ENCODE data around the gene MRO. TPM values are rescaled to one million over a fixed set of nuclear protein-coding genes. Genes with fewer than 3 reads are reported as not detected.

Gene MRO
- total and polyA plus RNA-seq, 2 donors (not counting 1 experiment from before 2014, with no cell fraction given), result under 0.01 to 0.02 TPM

DNA sequence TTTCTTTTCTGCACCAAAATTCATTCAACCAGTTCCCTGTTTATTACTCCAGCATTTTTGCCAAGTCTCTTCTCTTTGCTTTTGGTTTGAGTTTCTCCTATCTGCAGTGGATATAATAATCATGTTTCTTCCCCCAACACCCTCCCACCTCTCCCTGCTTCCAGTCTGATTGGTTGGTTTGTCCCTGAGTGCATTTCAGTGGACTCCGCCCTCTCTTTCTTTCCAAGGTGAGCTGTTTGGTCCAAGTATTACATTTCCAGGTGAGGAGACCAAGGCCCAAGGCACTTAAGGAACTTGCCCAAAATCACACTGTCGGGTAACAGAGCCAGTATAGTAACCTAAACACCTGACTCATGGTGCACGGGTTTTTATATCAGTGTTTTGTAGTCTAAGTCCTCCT, 17.7 kb downstream of the MRO start:
- H3K4me2 ChIP-seq (ENCODE audit: extremely low read depth, insufficient read depth, low read length), result no peak overlapping the region
- no peaks in the 10 kb centered on the region for H3K79me2 ChIP-seq (ENCODE audit: control insufficient read depth, insufficient read depth, low read length)
- H3K27ac ChIP-seq (ENCODE audit: insufficient read depth, low read length), result no peak overlapping the region
- no peaks in the 10 kb centered on the region for H3K27me3 ChIP-seq (ENCODE audit: control insufficient read depth, insufficient read depth, low read length)
- H2AFZ ChIP-seq (ENCODE audit: low read length), result no peak overlapping the region
- no peaks in the 10 kb centered on the region for H3K4me1 ChIP-seq (ENCODE audit: control insufficient read depth, extremely low read depth, insufficient read depth, low read length)
- TF ChIP-seq, protein P1, sequence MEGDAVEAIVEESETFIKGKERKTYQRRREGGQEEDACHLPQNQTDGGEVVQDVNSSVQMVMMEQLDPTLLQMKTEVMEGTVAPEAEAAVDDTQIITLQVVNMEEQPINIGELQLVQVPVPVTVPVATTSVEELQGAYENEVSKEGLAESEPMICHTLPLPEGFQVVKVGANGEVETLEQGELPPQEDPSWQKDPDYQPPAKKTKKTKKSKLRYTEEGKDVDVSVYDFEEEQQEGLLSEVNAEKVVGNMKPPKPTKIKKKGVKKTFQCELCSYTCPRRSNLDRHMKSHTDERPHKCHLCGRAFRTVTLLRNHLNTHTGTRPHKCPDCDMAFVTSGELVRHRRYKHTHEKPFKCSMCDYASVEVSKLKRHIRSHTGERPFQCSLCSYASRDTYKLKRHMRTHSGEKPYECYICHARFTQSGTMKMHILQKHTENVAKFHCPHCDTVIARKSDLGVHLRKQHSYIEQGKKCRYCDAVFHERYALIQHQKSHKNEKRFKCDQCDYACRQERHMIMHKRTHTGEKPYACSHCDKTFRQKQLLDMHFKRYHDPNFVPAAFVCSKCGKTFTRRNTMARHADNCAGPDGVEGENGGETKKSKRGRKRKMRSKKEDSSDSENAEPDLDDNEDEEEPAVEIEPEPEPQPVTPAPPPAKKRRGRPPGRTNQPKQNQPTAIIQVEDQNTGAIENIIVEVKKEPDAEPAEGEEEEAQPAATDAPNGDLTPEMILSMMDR (conservative IDR thresholded peaks at IDR 0.05 in 1 of 2, IDR thresholded peaks at IDR 0.05 in 1 of 2; ENCODE audit: low read depth in 1 of 2, low read length in 2 of 2), result no peak
- H3K9ac ChIP-seq (ENCODE audit: insufficient read depth, low read length), result no peak overlapping the region
- no peaks in the 10 kb centered on the region for H3K9me3 ChIP-seq (ENCODE audit: control insufficient read depth, insufficient read depth, low read depth, low read length)
- no peaks in the 10 kb centered on the region for H3K36me3 ChIP-seq (ENCODE audit: control insufficient read depth, insufficient read depth, low read length)
- no peak overlapping the region for H3K4me3 ChIP-seq (replicated peaks in 1 of 4; ENCODE audit: control extremely low read depth in 1 of 4, insufficient read depth in 1 of 4, low read depth in 3 of 4, low read length in 4 of 4)
- no peaks in the 10 kb centered on the region for H4K20me1 ChIP-seq (ENCODE audit: control insufficient read depth, extremely low read depth, insufficient read depth, low read length)
- DNase-seq (ENCODE audit: low read depth in 2 of 2), result no peak

DNA sequence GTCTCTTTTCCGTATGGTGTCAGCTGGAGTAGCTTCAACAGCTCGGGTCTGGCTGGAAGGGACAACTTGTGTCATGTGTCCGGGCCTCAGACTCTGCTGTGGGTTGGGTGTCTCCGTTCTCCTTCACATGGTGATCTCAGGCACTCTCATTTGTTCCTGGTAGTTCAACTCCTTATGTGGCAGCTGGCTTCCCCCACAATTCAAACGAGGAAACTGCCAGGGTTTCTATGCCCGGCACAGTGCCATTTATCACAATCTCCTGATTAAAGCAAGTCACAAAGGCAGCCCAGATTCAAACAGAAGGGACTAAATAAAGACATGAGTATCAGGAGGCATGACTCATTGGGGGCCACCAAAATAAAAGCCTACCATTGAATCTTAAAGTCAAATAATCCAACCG, 22.7 kb downstream of the MRO start:
- H4K20me1 ChIP-seq (ENCODE audit: control insufficient read depth, extremely low read depth, insufficient read depth, low read length), result no peaks in the 10 kb centered on the region
- no peak overlapping the region for H3K9ac ChIP-seq (ENCODE audit: insufficient read depth, low read length)
- H3K4me2 ChIP-seq (ENCODE audit: extremely low read depth, insufficient read depth, low read length), result no peak overlapping the region
- H3K27ac ChIP-seq (ENCODE audit: insufficient read depth, low read length), result no peak overlapping the region
- no peaks in the 10 kb centered on the region for H3K4me1 ChIP-seq (ENCODE audit: control insufficient read depth, extremely low read depth, insufficient read depth, low read length)
- no peaks in the 10 kb centered on the region for H3K79me2 ChIP-seq (ENCODE audit: control insufficient read depth, insufficient read depth, low read length)
- no peak for TF ChIP-seq EZH2 (IDR thresholded peaks at IDR 0.05; ENCODE audit: low read length, missing control alignments)
- TF ChIP-seq, protein P1 (conservative IDR thresholded peaks at IDR 0.05 in 1 of 2, IDR thresholded peaks at IDR 0.05 in 1 of 2; ENCODE audit: low read depth in 1 of 2, low read length in 2 of 2), result no peak
- no peaks in the 10 kb centered on the region for H3K9me3 ChIP-seq (ENCODE audit: control insufficient read depth, insufficient read depth, low read depth, low read length)
- DNase-seq (ENCODE audit: low read depth in 2 of 2), result no peak
- H3K4me3 ChIP-seq (replicated peaks in 1 of 4; ENCODE audit: control extremely low read depth in 1 of 4, insufficient read depth in 1 of 4, low read depth in 3 of 4, low read length in 4 of 4), result no peak overlapping the region
- no peaks in the 10 kb centered on the region for H3K27me3 ChIP-seq (ENCODE audit: control insufficient read depth, insufficient read depth, low read length)
- H2AFZ ChIP-seq (ENCODE audit: low read length), result no peak overlapping the region
- H3K36me3 ChIP-seq (ENCODE audit: control insufficient read depth, insufficient read depth, low read length), result no peaks in the 10 kb centered on the region

DNA sequence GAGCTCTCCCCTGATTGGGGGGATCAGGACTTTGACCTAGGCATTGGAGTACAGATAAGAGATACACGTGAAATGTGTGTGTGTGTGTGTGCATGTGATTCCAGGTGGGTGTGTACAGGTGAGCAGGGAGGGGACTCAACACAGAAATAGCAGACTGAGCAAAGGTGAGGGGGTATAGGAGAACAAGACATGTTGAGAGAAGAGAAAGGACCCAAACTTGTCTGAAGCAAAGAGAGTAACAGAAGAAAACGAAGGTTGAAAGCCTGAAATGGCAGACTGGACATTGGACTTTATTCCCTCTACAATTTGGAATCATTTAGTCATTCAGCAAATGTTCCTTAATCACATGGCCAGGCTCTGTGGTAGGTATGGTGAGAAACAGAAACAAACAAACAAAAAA, 23.3 kb downstream of the MRO start:
- Histone ChIP-seq H4K20me1 (ENCODE audit: control insufficient read depth, extremely low read depth, insufficient read depth, low read length) (no peaks in the 10 kb centered on the region), H3K36me3 (ENCODE audit: control insufficient read depth, insufficient read depth, low read length) (no peaks in the 10 kb centered on the region), H3K79me2 (ENCODE audit: control insufficient read depth, insufficient read depth, low read length) (no peaks in the 10 kb centered on the region), H3K9me3 (ENCODE audit: control insufficient read depth, insufficient read depth, low read depth, low read length) (no peaks in the 10 kb centered on the region), H3K4me1 (ENCODE audit: control insufficient read depth, extremely low read depth, insufficient read depth, low read length) (no peaks in the 10 kb centered on the region), H3K9ac (ENCODE audit: insufficient read depth, low read length) (no peak overlapping the region), H3K27me3 (ENCODE audit: control insufficient read depth, insufficient read depth, low read length) (no peaks in the 10 kb centered on the region), H3K4me3 (replicated peaks in 1 of 4; ENCODE audit: control extremely low read depth in 1 of 4, insufficient read depth in 1 of 4, low read depth in 3 of 4, low read length in 4 of 4) (no peak overlapping the region), H3K27ac (ENCODE audit: insufficient read depth, low read length) (no peak overlapping the region), H3K4me2 (ENCODE audit: extremely low read depth, insufficient read depth, low read length) (no peak overlapping the region), H2AFZ (ENCODE audit: low read length) (no peak overlapping the region)
- DNase-seq (ENCODE audit: low read depth in 2 of 2), result no peak
- TF ChIP-seq EZH2 (IDR thresholded peaks at IDR 0.05; ENCODE audit: low read length, missing control alignments), result no peak
- TF ChIP-seq, protein P1 (conservative IDR thresholded peaks at IDR 0.05 in 1 of 2, IDR thresholded peaks at IDR 0.05 in 1 of 2; ENCODE audit: low read depth in 1 of 2, low read length in 2 of 2), result no peak

Data from fibroblast of lung (primary cell).